Stimulated activated CD4-positive, alpha-beta T cell treated with anti-CD3 and anti-CD28 coated beads, Interleukin-1b, Interleukin-23, amount 100 ng/mL, for 1 hour (primary cell): ENCODE results near the gene UBE3B.

Experiments used
- DNase-seq, 2 donors: peaks; one replicate each; pipeline ENCODE4 v3.0.0-alpha.2; 2020; ENCODE audit warnings: low read depth in 2 of 2

Gene UBE3B

DNA sequence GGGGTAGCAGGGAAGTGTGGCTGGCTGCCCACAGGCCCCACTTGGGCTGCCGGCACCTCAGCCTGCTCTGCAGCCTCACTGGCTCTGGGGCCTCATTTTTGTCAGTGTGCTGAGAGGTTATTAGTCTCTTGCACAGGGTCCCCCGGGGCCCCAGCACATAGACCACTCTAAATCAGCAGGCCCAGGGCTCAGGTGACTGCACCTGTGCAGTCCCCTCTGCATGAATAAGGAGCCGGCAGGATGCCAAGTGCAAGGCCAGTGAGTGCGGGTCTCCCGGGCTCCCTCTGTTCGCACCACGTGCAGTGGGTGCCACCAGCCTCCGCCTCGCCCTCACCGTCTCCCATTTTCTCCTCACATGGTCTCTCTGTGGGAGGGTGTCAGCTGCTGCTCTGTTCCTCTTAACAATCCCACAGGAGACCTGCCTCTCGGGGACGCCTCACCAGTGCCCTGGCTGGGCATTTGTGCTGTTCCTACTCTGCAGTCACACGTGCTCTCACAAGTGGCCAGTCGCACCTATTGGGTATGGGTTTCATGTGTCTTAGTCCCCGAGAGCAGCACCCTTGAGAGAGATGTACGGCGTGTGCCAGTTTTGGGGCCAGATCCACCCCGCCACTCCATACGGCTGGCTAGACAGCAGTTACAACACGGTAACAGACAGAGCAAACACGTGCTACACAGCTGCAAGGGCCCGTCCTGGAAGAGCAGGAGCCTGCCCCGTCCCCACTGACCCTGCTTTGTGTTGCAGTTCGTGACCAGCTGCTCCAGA is 55.5 kb downstream of the UBE3B start:
- DNase-seq, result no peak

DNA sequence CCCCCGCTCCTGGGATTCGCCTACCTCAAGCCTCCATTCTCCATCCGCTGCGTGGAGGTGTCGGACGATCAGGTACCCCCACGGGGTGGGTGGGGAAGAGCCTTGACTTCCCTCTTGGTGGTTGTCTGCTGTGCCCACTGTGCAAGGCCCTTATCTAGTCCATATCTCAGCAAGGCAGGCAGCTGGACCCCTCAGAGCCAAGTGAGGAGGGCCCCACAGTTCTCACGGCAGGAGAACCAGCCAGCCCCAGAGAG is 56.0 kb downstream of the UBE3B start:
- DNase-seq, result no peak

DNA sequence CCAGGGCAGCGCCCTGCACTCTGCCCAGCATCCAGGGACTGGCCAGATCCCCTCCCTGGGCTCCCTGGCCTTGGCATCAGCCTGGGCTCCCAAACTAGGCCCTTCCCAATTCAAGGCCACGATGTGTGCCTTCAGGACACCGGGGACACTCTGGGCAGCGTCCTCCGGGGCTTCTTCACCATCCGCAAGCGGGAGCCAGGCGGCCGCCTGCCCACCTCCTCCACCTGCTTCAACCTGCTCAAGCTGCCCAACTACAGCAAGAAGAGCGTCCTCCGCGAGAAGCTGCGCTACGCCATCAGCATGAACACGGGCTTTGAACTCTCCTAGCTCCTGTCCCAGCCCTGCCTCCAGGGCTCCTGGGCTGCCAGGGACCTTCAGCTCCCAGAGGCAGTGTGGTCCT is 57.0 kb downstream of the UBE3B start:
- DNase-seq, result no peak

GRCh38 chr12:109535231-109535862 is 57.9 kb downstream of the UBE3B start:
- no peak for DNase-seq

DNA sequence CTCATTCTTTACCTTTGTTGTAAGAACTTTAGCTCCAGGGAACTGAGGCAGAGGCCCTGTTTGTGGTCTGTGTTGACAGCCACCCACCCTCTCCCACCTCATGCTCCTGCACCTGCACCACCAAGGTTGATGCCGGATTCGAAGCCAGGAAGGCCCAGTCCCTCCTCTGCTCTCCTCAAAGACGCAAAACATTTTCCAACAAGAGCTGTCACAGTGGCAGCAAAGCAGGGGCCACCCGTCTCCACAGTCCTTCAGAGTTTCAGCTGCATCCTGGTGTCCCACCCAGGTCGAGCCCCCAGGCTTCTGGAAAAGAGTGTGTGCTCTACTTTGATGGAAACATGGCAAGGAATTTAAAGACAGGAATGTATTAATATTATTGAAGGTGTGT is 58.4 kb downstream of the UBE3B start:
- DNase-seq, result no peak

- DNase-seq, result no peak
Measured at GRCh38 chr12:109537136-109537535, 59.7 kb downstream of the UBE3B start.

- no peak for DNase-seq
Measured at GRCh38 chr12:109538191-109538863, 60.9 kb downstream of the UBE3B start.

DNA sequence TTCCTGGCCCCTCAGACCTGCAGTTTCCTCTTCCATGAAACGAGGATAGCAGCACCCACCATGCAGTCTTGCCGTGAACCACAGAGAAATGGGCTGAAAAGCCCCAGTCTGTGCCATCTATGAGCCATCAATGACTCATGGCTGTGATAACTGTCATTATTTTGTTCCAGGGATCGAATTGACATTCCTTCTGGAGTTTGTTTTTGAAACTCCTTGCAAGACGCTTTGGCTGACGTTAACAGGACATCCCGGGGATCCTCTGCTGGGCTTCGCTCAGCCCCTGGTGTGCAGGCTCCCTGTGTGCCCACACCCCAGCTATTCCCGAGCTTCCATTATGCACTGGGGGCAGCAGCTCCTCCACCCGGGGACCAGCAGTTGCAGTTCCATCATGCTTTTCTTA is 62.1 kb downstream of the UBE3B start:
- no peak for DNase-seq

GRCh38 chr12:109540526-109541412 is 63.3 kb downstream of the UBE3B start:
- no peak for DNase-seq

- DNase-seq, result no peak
Measured at GRCh38 chr12:109541413-109541726, 63.9 kb downstream of the UBE3B start.

DNA sequence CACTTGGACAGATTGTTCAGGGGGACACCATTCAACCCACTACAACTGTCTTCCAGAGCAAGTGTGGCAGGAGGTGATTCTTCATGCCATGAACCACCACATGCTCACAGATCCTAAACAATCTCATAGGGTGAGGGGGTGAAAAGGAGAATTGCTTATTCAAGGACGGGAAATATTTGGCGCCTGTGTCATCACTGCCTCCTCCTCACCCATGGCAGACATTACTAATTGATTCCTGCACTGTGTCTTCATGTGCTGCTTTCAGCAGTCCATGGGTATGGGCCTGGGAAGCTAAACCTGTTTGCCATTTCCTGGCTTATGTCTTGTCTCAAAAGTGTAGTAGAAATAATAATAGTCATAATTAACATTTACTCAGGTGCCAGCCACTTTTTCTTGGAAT is 64.6 kb downstream of the UBE3B start:
- no peak for DNase-seq

- no peak for DNase-seq
Measured at GRCh38 chr12:109542876-109543275, 65.4 kb downstream of the UBE3B start.

DNA sequence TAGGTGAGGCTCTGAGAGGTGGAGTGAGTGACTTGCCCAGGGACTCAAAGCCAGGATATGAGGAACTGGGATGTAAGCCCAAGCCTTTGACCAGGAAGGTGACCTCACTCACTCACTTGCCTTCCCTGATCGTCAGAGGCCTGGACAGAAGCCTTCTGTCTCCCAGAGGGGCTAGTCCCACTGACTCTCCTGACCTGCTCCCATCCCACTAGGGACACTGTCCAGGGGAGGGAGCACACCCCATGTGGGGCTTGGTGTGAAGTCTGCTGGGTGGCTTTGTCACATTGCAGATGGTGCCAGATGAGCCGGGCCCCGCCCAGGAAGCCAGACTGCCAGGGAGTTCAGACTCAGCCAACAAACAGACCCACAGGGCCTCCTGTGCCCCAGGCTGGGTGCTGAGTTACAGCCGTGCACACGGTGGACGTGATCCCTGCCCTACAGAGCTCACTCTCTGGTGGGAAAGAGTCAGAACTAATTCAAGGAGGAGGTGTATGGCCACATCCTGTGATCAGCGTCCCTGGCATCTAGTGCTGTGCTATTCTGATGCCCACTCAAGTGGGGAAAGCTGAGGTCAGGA is 67.6 kb downstream of the UBE3B start:
- DNase-seq, result no peak

GRCh38 chr12:109545826-109546225 is 68.4 kb downstream of the UBE3B start:
- no peak for DNase-seq

GRCh38 chr12:109547286-109547685 is 69.9 kb downstream of the UBE3B start:
- DNase-seq, result no peak

DNA sequence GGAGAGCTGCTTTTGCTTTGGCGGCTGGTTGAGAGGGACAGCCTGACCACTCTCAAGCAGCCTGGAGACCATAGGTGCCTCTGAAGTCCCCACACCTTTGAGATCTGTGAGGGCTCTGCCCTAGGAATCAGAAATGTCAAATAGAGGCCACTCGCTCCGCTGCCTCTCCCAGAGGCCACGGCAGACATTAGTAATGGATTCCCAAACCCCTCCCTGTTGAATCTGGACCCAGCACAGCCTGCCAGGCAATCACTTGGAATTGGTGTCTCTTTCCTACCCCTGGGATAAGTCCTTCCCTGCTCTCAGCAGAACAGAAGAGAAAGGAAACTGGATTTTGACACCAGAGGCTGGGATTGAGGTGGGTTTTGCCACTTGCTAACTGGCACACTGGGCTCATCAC is 70.8 kb downstream of the UBE3B start:
- no peak for DNase-seq

DNA sequence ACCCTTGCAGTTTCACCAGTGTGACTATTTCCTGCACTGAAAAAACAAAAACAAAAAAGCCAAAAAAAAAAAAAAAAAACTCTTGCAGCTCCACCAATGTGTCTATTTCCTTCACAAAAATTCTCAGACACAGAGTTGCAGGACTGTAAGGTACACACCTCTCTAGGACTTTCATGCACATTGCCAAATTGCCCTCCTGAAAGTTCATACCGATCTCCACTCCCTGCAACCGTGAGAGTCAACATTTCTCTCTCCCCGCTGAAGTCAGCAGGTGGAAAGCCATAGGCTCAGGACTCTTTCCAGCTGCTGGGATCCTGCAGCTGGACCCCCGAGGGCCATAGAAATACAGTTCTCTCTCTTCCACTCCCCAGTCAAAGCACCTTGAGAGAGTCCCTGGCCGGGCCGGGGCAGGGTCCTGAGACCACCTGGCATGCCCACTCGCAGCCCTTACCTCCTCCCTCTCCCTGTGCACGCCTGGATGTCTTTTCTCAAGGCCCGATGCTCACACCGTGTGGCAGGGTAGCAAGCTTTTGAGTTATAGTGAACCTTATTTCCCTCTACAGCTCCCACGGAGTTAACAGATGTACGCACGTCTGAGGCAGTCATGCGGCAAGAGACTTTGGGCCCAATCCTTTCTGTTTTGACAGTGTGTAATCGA is 72.3 kb downstream of the UBE3B start:
- DNase-seq, result no peak

- DNase-seq, result no peak
Measured at GRCh38 chr12:109550281-109550680, 72.8 kb downstream of the UBE3B start.

DNA sequence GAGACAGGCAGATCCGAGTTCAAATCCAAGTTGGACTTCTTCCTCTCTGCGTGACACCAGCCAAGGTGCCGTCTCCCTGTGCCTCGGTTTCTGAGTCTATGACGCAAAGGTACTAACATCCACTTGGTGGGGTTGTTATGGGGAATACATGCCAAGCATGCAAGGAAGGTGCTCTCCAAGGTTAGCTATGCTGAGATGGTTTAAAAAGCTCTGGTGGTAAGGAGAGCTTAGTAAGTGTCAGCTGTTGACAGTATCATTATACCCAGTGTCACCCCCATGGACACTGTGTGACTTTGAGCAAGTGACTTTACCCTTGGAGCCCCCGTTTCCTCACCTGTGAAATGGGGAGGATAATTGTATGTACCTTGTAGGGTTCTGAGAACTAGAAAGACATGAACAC is 73.7 kb downstream of the UBE3B start:
- no peak for DNase-seq

DNA sequence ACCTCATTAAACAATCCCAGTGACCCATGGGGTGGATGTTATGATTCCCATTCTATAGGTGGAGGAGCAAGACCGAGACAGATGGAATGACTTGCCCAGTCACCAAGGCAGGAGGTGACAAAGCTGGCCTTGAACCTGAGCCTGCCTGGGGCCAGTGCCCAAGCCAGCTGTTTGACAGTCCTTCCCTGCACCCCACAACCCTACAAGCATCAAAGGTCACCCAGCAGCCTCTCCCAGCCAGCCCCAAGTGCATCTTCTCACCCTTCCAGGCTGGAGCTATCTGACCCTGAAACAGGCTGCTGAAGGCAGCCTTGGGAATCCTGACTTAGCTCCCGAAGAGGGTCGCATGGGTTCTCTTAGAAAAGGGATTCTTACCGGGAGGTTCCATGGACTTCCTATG is 75.5 kb downstream of the UBE3B start:
- DNase-seq, result no peak

DNA sequence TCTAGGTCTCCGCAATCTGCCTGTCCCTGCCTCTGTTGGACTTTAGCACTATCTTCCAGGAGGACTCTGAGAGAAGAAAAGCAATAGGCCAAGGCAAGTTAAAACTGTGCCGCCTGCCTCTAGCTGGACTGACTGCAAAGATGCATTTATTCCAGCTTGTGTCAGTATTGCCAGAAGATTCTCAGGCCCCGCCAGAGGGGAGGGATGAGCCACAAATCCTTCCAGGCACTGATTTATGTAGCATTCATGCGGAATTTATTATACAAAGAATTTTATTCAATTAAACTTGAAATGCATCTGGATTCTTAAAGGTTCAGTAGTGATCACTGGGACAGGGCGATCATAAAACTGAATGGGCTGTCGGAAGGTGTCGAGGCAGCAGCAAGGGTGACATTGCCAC is 76.0 kb downstream of the UBE3B start:
- no peak for DNase-seq
